Kidney glomerular epithelial cell (primary cell): Measurements from ENCODE around the gene DCLK2.
A peak's percentile ranks its signal among the peaks of the same experiment; 100 is the strongest.

Experiments used
- DNase-seq: peaks from one replicate; lab custom pipeline; 2025; lab: John Stamatoyannopoulos, UW

DCLK2 gene

DNA sequence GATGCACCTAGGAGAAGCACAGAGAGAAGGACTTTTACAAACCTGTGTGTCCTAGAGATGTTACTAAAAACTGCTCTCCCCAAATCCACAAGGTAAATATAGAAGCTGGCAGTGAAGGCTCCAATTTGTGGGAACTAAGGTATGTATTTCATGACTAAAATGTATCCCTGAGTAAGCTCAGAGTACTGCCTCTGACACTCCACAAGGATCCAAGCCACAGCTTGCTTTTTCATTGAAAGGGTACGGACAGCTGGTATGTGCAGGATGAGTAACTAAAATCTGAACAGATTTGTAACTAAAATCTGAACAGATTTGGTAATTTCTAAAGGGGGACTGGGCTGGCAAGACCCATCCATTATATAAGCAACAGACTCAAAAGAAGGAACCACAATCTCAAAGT lies 187.6 kb downstream of the DCLK2 start:
- DNase-seq: no peak

DNA sequence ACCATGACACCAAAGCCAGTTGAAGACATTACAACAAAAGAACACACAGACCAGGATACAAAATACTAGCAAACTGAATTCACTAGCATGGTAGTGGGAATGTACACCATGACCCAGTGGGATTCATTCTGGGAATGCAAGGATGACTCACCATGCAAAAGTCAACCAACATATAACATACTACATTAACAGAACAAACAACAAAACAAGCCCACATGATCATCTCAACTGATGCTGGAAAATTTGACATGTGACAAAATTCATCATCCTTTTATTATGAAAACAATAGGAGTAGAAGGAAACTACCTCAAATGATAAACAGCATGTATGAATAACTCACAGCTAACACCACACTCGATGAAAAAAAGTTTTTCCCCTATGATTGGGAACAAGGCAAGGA lies 190.2 kb downstream of the DCLK2 start:
- no peak for DNase-seq

DNA sequence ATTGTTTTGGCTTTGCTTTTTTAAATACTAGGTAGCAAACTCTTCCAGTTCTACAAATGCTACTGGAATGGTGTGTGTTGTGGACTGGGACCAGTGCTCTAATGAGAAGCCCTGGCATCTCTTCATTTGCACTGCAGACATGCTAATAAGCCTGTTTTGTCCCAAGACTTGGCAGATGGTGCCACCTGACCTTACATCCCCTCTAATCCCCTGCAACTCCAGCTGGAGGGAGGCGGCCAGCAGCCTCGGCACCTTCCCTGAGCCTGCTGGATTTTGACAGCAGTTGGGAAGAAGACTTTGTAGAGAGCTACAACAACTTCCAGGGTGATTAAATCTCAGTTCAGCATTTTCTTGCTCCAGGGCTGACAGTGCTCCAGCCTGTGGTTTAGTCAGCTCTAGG lies 200.0 kb downstream of the DCLK2 start:
- DNase-seq: no peak

DNA sequence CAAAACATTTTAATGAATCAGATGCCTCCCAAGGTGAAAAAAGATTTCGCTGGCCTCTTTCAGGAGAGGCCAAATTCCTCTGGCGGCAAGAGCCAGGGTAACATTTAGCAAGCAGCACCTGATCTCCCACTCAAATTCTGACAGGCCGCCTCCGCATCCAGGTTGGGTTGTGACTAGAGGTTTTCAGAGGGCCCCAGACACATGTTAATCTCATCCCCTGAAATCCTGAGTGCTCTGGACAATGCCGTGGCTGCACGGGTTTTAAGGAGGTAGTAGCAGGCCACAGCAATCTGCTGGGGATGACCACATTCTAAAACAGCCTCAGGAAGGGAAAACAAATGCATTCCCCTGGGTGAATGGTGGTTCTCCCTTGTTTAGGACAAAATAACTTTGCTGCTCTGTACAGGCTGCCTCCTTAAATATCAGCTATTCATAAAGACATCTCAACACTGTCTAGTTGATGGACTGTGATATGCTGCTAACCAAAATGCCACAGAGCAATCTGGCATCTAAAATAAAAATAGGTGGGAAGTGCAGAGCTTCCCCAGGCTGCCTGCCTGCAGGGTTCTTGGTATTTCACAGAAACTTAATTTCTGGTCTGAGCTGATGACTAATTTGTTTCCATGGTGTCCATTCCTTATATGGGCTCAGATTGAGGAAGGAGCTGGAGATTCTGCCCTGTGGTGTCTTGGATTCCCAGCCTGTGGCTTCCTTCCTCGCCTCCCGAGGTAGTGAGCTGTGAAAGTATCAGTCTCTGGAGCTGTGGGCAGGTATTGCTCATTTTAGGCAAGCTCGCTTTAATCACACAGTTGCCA lies 202.0 kb downstream of the DCLK2 start:
- peak; percentile 98 for DNase-seq

DNA sequence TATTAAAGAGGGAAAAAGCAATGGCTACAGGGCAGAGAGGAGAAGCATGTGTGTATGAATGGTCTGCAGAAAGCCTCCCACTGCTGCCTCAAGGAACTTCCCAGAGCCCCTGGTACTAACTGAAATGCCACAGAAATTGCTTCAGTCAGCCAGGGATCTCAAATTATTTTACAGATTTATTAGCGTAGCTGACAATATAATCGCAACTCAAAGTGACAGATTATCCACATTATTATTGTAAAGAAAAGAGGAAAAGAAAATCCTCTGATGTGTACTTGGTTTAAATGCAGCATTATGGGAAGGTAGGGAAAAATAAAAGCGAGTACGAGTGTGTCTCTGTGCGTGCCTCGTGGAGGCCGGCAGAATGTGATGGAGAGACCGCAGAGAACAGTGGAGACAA lies 202.7 kb downstream of the DCLK2 start:
- DNase-seq: no peak

DNA sequence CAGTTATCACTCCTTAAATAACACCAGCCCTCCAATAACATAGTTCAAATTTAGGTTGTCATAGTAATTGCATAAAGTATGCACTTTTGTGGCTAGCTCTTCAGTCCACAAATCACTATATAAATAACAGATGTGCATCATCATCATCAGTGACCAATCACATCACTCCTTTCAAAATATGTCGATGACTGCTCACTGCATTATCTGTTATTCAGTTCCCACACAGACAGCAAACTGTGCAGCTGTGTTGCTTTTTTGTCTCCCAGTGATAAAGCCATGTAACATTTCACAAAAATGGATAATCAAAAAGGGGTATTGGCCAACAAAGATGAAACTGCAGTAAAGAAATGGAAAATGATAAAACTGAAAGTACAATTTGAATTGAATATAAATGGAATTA lies 205.4 kb downstream of the DCLK2 start:
- DNase-seq: peak; percentile 59

DNA sequence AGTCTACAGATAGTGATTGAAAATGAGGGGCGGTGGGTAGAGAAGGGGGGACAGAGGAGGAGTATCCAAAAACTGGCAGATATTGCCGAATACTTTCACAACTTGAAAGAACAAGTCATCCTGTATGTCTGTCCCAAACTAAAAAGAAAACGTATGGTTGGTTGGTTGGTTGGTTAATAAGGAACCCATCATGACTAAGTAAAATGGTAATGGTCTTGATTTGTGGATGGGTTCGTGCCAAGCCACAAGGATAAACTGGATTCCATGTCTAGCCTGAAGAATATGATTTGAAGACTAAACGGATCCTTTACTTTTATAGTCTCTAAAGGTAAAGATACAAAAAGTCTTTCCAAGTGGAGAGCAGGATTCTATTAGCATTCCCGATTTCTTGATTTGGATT lies 208.4 kb downstream of the DCLK2 start:
- no peak for DNase-seq

DNA sequence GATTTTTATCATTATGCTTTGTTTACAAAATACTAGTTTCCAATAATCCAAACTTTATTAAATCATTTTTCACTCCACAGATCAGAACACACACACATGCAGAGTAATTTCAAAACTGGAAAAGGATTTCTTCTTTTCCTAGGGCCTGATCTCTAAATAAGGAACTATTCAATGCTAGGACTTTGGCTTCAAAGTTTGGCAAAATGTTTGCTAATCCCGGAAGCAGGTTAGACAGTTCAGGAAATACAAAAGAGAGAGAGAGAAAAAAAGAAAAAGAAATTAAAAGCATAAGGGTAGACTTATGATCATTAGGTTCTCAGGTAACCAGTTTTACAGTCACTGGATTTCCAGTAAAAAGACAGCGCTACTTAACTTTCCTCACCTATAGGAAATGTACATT lies 211.0 kb downstream of the DCLK2 start:
- DNase-seq: no peak

DNA sequence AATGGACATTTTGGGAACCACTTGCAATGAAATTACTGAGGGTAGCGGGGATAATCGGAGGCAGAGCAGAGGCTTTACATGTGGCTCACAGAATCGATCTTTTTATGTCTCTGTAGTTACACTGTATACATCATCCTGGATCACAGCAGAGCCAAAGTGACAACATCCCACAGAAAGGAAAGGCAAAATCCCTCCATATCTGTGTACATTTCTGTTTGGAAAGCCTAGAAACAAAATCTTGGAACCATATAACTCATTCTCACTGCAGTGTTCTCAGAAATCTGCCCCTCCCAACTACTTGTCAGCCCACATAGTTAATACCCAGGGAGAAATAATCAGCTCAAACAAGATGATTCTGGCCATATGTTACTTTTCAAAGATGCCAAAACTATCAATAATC lies 211.6 kb downstream of the DCLK2 start:
- DNase-seq: no peak

DNA sequence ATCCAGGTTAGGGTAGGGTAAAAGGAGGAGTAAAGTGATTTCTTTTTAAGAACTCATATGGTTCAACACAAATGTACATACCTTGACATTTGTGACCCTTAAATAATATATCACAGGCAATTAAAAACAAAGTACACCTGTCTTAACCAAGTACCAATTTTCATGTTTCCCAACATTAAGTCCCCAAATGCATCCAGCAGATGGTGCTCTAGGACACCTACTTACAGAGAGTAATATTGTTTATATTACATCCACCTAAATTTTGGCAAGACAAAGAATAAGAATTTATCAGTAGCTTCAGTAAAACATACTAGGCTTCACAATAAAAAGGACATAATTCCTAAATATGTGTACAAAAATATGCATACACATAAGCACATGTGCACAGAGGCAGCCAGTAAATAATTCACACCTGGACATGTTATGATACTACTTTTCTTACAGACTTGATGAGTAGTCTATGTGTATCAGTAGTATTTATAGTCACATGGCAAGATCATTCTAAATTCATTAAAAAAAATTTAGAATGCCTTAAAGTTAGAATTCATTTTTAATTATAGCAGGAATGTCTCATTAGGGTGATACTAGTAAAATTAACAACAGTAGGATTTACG lies 219.7 kb downstream of the DCLK2 start:
- no peak for DNase-seq

DNA sequence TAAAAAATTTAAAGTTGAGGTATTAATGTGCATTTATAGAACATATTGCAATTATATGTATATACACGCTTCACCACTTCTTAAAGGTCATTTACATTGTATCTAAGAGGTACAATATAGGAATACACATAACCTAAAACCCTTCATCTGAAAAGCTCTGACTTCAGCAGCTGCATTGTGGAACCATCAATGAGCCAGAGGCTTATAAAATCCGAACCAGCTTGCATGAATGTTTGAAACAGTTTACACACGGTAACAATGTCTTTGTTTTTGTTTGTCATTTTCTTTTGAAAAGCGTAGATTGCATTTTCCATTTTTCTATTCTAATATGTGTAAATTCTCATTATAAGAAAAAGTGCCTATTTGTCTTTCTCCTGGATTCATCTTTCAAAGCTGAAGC lies 221.6 kb downstream of the DCLK2 start:
- DNase-seq: no peak

DNA sequence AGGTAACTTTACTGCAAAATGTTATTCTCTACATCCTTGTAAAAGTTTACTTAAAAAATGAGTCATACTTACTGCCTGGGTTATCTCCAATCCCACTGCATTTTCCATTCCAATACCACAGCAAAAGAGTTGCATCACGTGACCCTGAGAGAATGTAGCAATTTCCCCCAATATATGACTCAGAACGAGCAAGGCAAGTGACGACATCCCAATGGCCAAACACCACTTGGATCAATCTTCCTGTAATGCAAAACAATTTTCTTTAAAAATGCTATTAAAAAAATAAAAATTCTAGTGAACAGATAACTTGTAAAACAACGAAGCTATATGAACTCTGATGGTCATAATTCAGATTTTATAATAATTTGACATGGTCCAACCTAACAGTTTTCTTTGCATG lies 224.3 kb downstream of the DCLK2 start:
- peak; percentile 80 for DNase-seq

DNA sequence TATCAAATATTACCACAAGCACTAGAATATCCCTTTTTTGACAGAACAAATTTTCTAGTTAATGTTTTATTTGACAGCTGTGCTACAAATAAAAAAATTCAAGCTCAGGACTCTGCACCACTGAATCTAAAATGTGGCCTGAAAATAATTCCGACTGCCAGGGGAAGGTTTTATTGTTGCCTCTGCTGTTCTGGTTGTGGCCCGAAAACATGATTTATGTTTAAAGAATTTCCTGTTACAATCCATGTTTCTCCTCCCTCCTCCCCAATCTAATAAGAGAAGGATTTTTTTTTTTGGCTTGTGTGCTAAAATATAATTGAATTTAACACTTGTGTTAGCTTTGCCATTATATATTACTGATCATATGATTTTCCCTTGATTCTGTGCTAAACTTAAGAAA lies 227.8 kb downstream of the DCLK2 start:
- DNase-seq: peak; percentile 51

DNA sequence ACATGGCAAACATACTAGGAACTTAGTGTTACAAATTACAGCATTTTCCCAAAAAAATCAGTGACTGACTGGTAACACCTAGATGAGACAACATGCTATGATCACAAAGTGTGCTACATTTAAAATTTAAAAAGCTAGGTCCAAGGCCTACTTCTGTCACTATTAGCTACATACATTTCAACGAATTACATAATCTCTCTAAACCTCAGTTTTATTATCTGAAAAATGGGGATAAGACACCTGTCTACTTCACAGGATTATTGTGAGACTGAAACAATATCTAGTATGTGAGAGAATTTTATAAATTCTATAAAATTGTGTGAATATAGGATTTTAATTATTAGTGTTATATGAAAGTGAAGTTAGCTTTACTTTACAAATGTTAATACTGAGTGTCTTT lies 228.5 kb downstream of the DCLK2 start:
- DNase-seq: no peak
